Neutrophil (primary cell): Measurements from ENCODE around the gene NUP98.

Experiments used
- H3K27ac ChIP-seq: fragments of 200-600 bp; sonication (generic); 2 replicates; pipeline ENCODE4 v1.5.1; 2016; ENCODE audit warnings: mild to moderate bottlenecking, moderate library complexity
- H3K27me3 ChIP-seq: fragments of 200-600 bp; sonication (generic); 2 replicates; pipeline ENCODE4 v1.6.0; 2016; ENCODE audit warnings: mild to moderate bottlenecking
- H3K36me3 ChIP-seq: fragments of 200-600 bp; sonication (generic); 2 replicates; pipeline ENCODE4 v1.5.1; 2017
- H3K4me1 ChIP-seq, 2 experiments: fragments of 200-600 bp in 1 of 2; sonication (generic) in 1 of 2; 1 replicate in 1 of 2; 2 replicates in 1 of 2; pipeline versions ENCODE4 v1.5.1 to v1.6.1; 2013 to 2016; ENCODE audit warnings: low read depth in 1 of 2, low read length in 1 of 2, mild to moderate bottlenecking in 1 of 2, moderate library complexity in 1 of 2; ENCODE audit not compliant: control insufficient read depth in 1 of 2, insufficient read depth in 1 of 2
- H3K4me3 ChIP-seq, 2 experiments: fragments of 200-600 bp in 1 of 2; sonication (generic) in 1 of 2; 1 replicate in 1 of 2; 2 replicates in 1 of 2; pipeline ENCODE4 v1.5.1; 2013 to 2016; ENCODE audit warnings: low read depth in 1 of 2, low read length in 1 of 2, mild to moderate bottlenecking in 1 of 2, moderate library complexity in 1 of 2
- H3K9me3 ChIP-seq: fragments of 200-600 bp; sonication (generic); 2 replicates; pipeline ENCODE4 v1.5.1; 2016
- CTCF ChIP-seq: fragments of 200-600 bp; sonication (generic); IDR thresholded peaks from 2 replicates; pipeline ENCODE4 v1.5.1; 2016; ENCODE audit warnings: antibody characterized with exemption

NUP98 gene

GRCh38 chr11:3723014-3723708, 74.2 kb downstream of the NUP98 start:
- peak overlapping the region; percentile 89 for H3K27ac ChIP-seq
- H3K4me1 ChIP-seq, result peaks cover 20 to 26% of the 10 kb centered on the region in 2 experiments
- no peaks in the 10 kb centered on the region for H3K27me3 ChIP-seq
- TF ChIP-seq CTCF, result no peak
- H3K9me3 ChIP-seq, result no peaks in the 10 kb centered on the region
- peak overlapping the region; percentile 26 to 33 for H3K4me3 ChIP-seq
- H3K36me3 ChIP-seq, result peaks cover 65% of the 10 kb centered on the region

GRCh38 chr11:3722100-3722499, 75.3 kb downstream of the NUP98 start:
- H3K4me3 ChIP-seq, result no peak overlapping the region
- peak overlapping the region; percentile 89 for H3K27ac ChIP-seq
- TF ChIP-seq CTCF, result no peak
- peaks cover 20 to 25% of the 10 kb centered on the region in 2 experiments for H3K4me1 ChIP-seq
- peaks cover 67% of the 10 kb centered on the region for H3K36me3 ChIP-seq
- no peaks in the 10 kb centered on the region for H3K9me3 ChIP-seq
- H3K27me3 ChIP-seq, result no peaks in the 10 kb centered on the region

- H3K4me3 ChIP-seq, result no peak overlapping the region
- H3K27ac ChIP-seq, result no peak overlapping the region
- TF ChIP-seq CTCF, result no peak
Measured at GRCh38 chr11:3720997-3721396, 76.4 kb downstream of the NUP98 start.

GRCh38 chr11:3712274-3712673, 85.1 kb downstream of the NUP98 start:
- Histone ChIP-seq H3K27me3 (no peaks in the 10 kb centered on the region), H3K4me3 (no peak overlapping the region), H3K27ac (no peak overlapping the region), H3K36me3 (peaks cover 88% of the 10 kb centered on the region), H3K4me1 (peaks cover 0 to 7% of the 10 kb centered on the region in 2 experiments), H3K9me3 (no peaks in the 10 kb centered on the region)
- TF ChIP-seq CTCF, result no peak

More at GRCh38 chr11:3720997-3721396, 76.4 kb downstream of the NUP98 start:
- peaks cover 20 to 21% of the 10 kb centered on the region in 2 experiments for H3K4me1 ChIP-seq
- no peaks in the 10 kb centered on the region for H3K9me3 ChIP-seq
- peaks cover 78% of the 10 kb centered on the region for H3K36me3 ChIP-seq
- no peaks in the 10 kb centered on the region for H3K27me3 ChIP-seq

- H3K4me3 ChIP-seq, result no peak overlapping the region
- no peaks in the 10 kb centered on the region for H3K27me3 ChIP-seq
- no peak for TF ChIP-seq CTCF
- peaks cover 87% of the 10 kb centered on the region for H3K36me3 ChIP-seq
- H3K27ac ChIP-seq, result peak overlapping the region; percentile 13
- H3K9me3 ChIP-seq, result no peaks in the 10 kb centered on the region
- H3K4me1 ChIP-seq, result peaks cover 0 to 7% of the 10 kb centered on the region in 2 experiments
Measured at GRCh38 chr11:3710485-3711259, 86.7 kb downstream of the NUP98 start.
